ENCODE results near the gene ZPLD1. TPM values are rescaled to one million over a fixed set of nuclear protein-coding genes. Genes with fewer than 3 reads are reported as not detected.

ZPLD1 gene
- under 1 TPM in 1 of 4 donors, not detected in 3; 0.78 TPM for total RNA-seq

DNA sequence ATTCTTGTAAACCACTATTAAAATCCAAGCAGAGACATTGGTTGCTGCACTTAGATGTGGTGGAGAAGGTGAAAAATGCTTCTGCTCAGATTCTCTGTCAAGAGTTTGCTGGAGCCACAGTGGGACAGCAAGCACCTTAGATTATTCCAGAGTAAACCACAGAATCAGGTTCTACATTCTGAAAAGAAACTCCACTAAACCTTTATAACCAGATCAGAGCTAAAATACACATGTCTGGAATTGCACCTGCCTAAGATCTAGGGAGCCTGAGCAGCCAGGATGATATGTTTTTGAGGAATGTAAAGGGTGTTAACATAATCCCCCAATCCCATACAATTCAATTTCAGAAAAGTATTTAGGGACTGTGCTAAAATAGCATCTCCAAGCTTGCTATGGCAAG, at the start of gene ZPLD1:
Gene ZPLD1, plus strand, starts transcription at position 301 of the 400 bp plus-strand sequence. CDS start 3,473 bp downstream, outside the sequence.
- Histone ChIP-seq H3K9me3 (no peaks in the 10 kb centered on the region), H3K4me1 (no peaks in the 10 kb centered on the region), H3K27ac (no peak within 1 kb of the TSS), H3K4me3 (replicated peaks in 1 of 3) (no peak within 1 kb of the TSS), H3K27me3 (no peaks in the 10 kb centered on the region), H3K36me3 (no peaks in the 10 kb centered on the region)
- intact Hi-C loops (cut with DNase I), result no loop called here
- no peak for DNase-seq
- TF ChIP-seq POLR2A (IDR thresholded peaks at IDR 0.05), result no peak
- TF ChIP-seq, protein P1, sequence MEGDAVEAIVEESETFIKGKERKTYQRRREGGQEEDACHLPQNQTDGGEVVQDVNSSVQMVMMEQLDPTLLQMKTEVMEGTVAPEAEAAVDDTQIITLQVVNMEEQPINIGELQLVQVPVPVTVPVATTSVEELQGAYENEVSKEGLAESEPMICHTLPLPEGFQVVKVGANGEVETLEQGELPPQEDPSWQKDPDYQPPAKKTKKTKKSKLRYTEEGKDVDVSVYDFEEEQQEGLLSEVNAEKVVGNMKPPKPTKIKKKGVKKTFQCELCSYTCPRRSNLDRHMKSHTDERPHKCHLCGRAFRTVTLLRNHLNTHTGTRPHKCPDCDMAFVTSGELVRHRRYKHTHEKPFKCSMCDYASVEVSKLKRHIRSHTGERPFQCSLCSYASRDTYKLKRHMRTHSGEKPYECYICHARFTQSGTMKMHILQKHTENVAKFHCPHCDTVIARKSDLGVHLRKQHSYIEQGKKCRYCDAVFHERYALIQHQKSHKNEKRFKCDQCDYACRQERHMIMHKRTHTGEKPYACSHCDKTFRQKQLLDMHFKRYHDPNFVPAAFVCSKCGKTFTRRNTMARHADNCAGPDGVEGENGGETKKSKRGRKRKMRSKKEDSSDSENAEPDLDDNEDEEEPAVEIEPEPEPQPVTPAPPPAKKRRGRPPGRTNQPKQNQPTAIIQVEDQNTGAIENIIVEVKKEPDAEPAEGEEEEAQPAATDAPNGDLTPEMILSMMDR (IDR thresholded peaks at IDR 0.05), result no peak

- intact Hi-C loops (cut with DNase I), result no loop called here
These were observed 44.5 kb upstream of the ZPLD1 start for GRCh38 chr3:102390171-102390864.

DNA sequence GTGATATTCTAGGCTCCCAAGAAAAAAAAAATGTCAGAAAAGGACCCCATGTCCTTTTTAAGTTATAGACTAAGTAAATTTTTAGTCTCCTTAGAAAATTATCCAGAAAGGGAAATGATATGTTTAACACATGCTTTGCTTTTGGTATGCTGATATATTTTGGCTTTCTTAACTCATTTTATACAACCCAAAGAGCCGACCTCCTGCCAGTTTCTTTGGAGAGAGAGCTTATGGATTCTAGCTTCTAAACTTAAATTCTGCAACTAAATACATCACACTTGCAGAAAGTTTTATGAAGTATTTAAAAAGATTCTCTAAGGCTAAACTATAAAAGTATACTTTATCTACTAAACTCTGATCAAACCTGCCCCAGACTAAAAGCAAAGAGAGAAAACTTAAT, 43.9 kb upstream of the ZPLD1 start:
- Histone ChIP-seq H3K27ac (no peak overlapping the region), H3K36me3 (no peaks in the 10 kb centered on the region), H3K9me3 (no peaks in the 10 kb centered on the region), H3K4me1 (no peaks in the 10 kb centered on the region), H3K4me3 (replicated peaks in 1 of 3) (no peak overlapping the region), H3K27me3 (no peaks in the 10 kb centered on the region)
- DNase-seq, result no peak
- TF ChIP-seq, protein P1 (IDR thresholded peaks at IDR 0.05), result no peak
- TF ChIP-seq POLR2A (IDR thresholded peaks at IDR 0.05), result no peak
- 81 to 84% methylated on average over 1 of the region's 1 CpG for WGBS, 2 donors
- intact Hi-C loops (cut with DNase I), result no loop called here

More at GRCh38 chr3:102390171-102390864, 44.5 kb upstream of the ZPLD1 start:
- Histone ChIP-seq H3K4me3 (replicated peaks in 1 of 3) (no peak overlapping the region), H3K27ac (no peak overlapping the region), H3K36me3 (no peaks in the 10 kb centered on the region), H3K27me3 (no peaks in the 10 kb centered on the region), H3K9me3 (no peaks in the 10 kb centered on the region), H3K4me1 (no peaks in the 10 kb centered on the region)
- TF ChIP-seq, protein P1 (IDR thresholded peaks at IDR 0.05), result no peak
- no peak for TF ChIP-seq POLR2A (IDR thresholded peaks at IDR 0.05)
- 71 to 85% methylated on average over 7 of the region's 7 CpGs for WGBS, 2 donors
- no peak for DNase-seq

DNA sequence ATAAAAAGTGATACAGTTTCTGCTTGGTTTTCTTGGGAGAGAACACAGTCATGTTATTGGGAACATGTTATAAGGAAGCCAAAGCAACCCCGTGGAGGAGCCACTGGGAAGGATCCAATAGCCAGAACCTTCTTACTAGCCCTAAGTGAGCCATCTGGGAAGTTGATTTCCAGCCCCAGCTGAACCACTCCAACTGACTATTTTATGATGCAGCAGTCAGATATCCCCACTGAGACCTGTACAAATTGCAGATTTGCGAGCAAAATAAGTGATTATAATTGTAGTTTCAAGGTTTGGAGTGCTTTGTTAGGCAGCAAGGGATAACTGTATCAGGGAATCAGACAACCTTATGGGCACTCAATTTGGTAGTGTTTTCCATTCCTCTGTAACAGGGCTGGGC, 43.3 kb upstream of the ZPLD1 start:
- TF ChIP-seq POLR2A (IDR thresholded peaks at IDR 0.05), result no peak
- TF ChIP-seq, protein P1 (IDR thresholded peaks at IDR 0.05), result no peak
- 86 to 87% methylated on average over 2 of the region's 2 CpGs for WGBS, 2 donors
- no peaks in the 10 kb centered on the region for H3K4me1 ChIP-seq
- no peak for DNase-seq
- no peak overlapping the region for H3K27ac ChIP-seq
- intact Hi-C loops (cut with DNase I), result no loop called here
- no peaks in the 10 kb centered on the region for H3K9me3 ChIP-seq
- no peak overlapping the region for H3K4me3 ChIP-seq (replicated peaks in 1 of 3)
- no peaks in the 10 kb centered on the region for H3K36me3 ChIP-seq
- no peaks in the 10 kb centered on the region for H3K27me3 ChIP-seq

DNA sequence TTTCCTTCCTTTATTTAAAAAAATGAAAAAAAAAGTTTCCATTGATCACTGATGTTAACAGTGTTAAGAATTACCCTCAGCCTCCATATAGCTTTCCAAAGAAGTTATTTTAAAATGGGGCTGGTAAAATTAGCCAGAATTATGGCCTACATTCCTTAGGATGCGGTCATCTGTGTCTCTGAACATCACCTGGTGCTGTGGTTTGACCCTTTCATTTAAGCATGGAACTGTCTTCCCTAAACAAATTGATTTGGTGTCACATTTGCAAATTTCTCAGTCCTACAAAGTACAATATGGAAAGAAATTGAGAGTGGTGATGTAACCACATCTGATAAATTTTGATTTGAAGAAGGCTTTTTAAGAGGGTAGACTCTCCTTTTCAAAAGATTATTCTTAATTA, 40.3 kb upstream of the ZPLD1 start:
- no peak for DNase-seq
- Histone ChIP-seq H3K4me3 (replicated peaks in 1 of 3) (no peak overlapping the region), H3K27ac (no peak overlapping the region), H3K4me1 (no peaks in the 10 kb centered on the region), H3K27me3 (no peaks in the 10 kb centered on the region), H3K36me3 (no peaks in the 10 kb centered on the region), H3K9me3 (no peaks in the 10 kb centered on the region)
- TF ChIP-seq POLR2A (IDR thresholded peaks at IDR 0.05), result no peak
- TF ChIP-seq, protein P1 (IDR thresholded peaks at IDR 0.05), result no peak
- intact Hi-C loops (cut with DNase I), result no loop called here
- 66 to 77% methylated on average over 1 of the region's 1 CpG for WGBS, 2 donors
